AG04449 (cell line): ENCODE results near the gene CEMP1.

Experiments used
- CTCF ChIA-PET: fragments of 350-600 bp; formaldehyde crosslinking; extraction: SDS; loops from one replicate; lab custom pipeline; 2021; ENCODE audit warnings: antibody characterized with exemption; lab: Yijun Ruan, JAX
- POLR2A ChIA-PET: fragments of 400-600, 350-600 bp; formaldehyde crosslinking; extraction: SDS; loops from one replicate; lab custom pipeline; 2020; ENCODE audit warnings: antibody characterized with exemption, inconsistent platforms; lab: Yijun Ruan, JAX
- DNase-seq: peaks from one replicate; pipeline ENCODE4 v3.0.0-alpha.2; 2010; ENCODE audit warnings: low read depth, low spot score
- H3K4me3 ChIP-seq: 2 replicates; pipeline ENCODE4 v1.5.1; 2011; ENCODE audit warnings: low read depth, mild to moderate bottlenecking, control low read depth, low read length
- CTCF ChIP-seq: IDR thresholded peaks from one replicate; pipeline ENCODE4 v1.5.1; 2011; ENCODE audit warnings: mild to moderate bottlenecking, moderate library complexity, low read length, control low read depth, inconsistent platforms; ENCODE audit not compliant: insufficient read depth; ENCODE audit errors: missing control alignments

The CEMP1 gene

GRCh38 chr16:2529961-2530628 is 1.1 kb downstream of the CEMP1 start:
- POLR2A ChIA-PET: interaction anchor here (3.1 kb wide), 1 partner anchor 11 kb away, joined by 28 read pairs; the partner anchor contains the start of gene AMDHD2
- no peak overlapping the region for H3K4me3 ChIP-seq
- CTCF ChIA-PET: interaction anchor here (1.3 kb wide), 1 partner anchor 11 kb away, joined by 4 read pairs; no protein-coding TSS in a partner anchor
- TF ChIP-seq CTCF: no peak
- DNase-seq: no peak

GRCh38 chr16:2529061-2529931 is 1.9 kb downstream of the CEMP1 start:
- ChIA-PET CTCF (no interaction called here), POLR2A (no interaction called here)
- H3K4me3 ChIP-seq: no peak overlapping the region
- DNase-seq: no peak
- no peak for TF ChIP-seq CTCF

DNA sequence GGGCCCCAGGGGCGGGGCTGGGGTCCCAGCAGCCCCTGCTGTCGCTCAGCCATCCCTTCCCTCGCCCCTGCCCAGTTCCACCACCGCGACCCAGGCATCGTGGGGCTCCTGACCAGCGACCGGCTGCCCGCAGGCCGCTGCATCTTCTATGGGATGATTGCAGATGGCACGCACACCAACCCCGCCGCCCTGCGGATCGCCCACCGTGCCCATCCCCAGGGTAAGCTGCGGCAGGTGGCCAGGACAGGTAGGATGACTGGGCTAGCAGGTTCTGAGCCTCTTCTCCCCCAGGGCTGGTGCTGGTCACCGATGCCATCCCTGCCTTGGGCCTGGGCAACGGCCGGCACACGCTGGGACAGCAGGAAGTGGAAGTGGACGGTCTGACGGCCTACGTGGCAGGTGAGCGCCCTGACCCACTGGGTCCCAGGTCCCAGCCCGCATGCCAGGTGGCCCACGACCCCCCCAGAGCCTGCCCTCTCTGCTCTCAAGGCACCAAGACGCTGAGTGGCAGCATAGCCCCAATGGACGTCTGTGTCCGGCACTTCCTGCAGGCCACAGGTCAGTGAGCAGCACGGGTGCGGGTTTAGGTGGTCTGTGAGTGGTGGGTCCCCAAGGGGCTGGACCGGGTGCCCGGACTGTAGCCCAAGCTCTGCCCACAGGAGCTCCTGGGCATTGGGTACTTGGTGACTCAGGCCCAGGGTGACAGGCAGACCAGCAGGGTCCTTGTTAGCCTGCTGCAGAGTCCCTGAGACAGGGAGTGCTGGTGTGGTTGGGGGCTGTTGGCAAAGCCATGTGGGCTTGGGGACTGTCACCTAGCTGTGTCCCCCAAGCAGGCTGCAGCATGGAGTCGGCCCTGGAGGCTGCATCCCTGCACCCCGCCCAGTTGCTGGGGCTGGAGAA is 2.8 kb downstream of the CEMP1 start:
- no peak for DNase-seq
- POLR2A ChIA-PET: no interaction called here
- CTCF ChIA-PET: no interaction called here
- no peak overlapping the region for H3K4me3 ChIP-seq
- TF ChIP-seq CTCF: no peak

DNA sequence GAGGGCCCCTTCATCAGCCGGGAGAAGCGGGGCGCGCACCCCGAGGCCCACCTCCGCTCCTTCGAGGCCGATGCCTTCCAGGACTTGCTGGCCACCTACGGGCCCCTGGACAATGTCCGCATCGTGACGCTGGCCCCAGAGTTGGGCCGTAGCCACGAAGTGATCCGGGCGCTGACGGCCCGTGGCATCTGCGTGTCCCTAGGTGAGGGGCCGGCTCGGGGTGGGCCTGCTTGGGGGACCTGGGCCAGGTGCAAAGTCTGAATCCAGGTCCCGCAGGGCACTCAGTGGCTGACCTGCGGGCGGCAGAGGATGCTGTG is 3.5 kb downstream of the CEMP1 start:
- TF ChIP-seq CTCF: no peak
- no peak overlapping the region for H3K4me3 ChIP-seq
- DNase-seq: no peak
- CTCF ChIA-PET: no interaction called here
- POLR2A ChIA-PET: no interaction called here

GRCh38 chr16:2527071-2527783 is 4.0 kb downstream of the CEMP1 start:
- ChIA-PET POLR2A (no interaction called here), CTCF (interaction anchor here (1.0 kb wide), 1 partner anchor 26 kb away, joined by 3 read pairs; no protein-coding TSS in a partner anchor)
- H3K4me3 ChIP-seq: no peak overlapping the region
- TF ChIP-seq CTCF: no peak
- DNase-seq: no peak
